Prostate gland (tissue), 2 donors: ENCODE data around the gene TPSG1. TPM values are rescaled to one million over a fixed set of nuclear protein-coding genes. Genes with fewer than 3 reads are reported as not detected.

Source experiments
- DNase-seq: peaks from one replicate; pipeline ENCODE4 v3.0.0-alpha.2; 2019; ENCODE audit warnings: low spot score
- H3K27ac ChIP-seq, 2 donors: fragments of 200-600 bp; sonication (generic); 2 replicates each; pipeline ENCODE4 v1.5.1; 2017 to 2019
- H3K27me3 ChIP-seq: fragments of 200-600 bp; sonication (generic); replicated peaks from 2 replicates; pipeline ENCODE4 v1.5.1; 2019; ENCODE audit not compliant: insufficient read depth
- H3K36me3 ChIP-seq, 2 donors: fragments of 200-600 bp; sonication (generic); 1 replicate in 1 of 2; 2 replicates in 1 of 2; pipeline versions ENCODE4 v1.5.1 to v1.8.1; 2017 to 2019
- H3K4me1 ChIP-seq: fragments of 200-600 bp; sonication (generic); replicated peaks from 2 replicates; pipeline ENCODE4 v1.5.1; 2019
- H3K4me3 ChIP-seq, 2 donors: fragments of 200-600 bp; sonication (generic); 2 replicates each; pipeline ENCODE4 v1.5.1; 2017 to 2019
- H3K9me3 ChIP-seq: fragments of 200-600 bp; sonication (generic); 2 replicates; pipeline ENCODE4 v1.5.1; 2017
- POLR2A ChIP-seq: fragments of 450-650 bp; IDR thresholded peaks from one replicate; pipeline ENCODE4 v1.6.1; 2016; ENCODE audit warnings: antibody characterized with exemption, mild to moderate bottlenecking
- POLR2AphosphoS5 ChIP-seq: sonication (generic); formaldehyde crosslinking; IDR thresholded peaks from one replicate; pipeline ENCODE4 v1.6.1; 2017; ENCODE audit warnings: antibody characterized with exemption
- WGBS: methylation state at CpG from one replicate; pipeline ENCODE4 v1.1.5; 2018; 5-methylcytosine and 5-hydroxymethylcytosine counted together
- intact Hi-C: fragments of 100-400 bp; cut with DNase I; formaldehyde crosslinking; loops from one replicate; pipeline ENCODE4 v1.14.2; 2022
- total RNA-seq, 2 donors: library from RNA; depleted of rRNA; stranded (reverse); fragments of >200 nt; gene quantifications; one replicate each; pipeline ENCODE4 v1.1.0, GENCODE V29; 2016
- TF ChIP-seq, protein P1 (sequence below), 4 experiments: fragments of 200-600 bp in 2 of 4; fragments of 450-650 bp in 2 of 4; sonication (generic) in 2 of 4; IDR thresholded peaks; 1 replicate in 3 of 4; 2 replicates in 1 of 4; pipeline ENCODE4 v1.5.1; 2016 to 2019; ENCODE audit warnings: antibody characterized with exemption in 4 of 4, mild to moderate bottlenecking in 2 of 4, moderate library complexity in 2 of 4

Gene TPSG1
- total RNA-seq, 2 donors from 2014 or later, result not detected

DNA sequence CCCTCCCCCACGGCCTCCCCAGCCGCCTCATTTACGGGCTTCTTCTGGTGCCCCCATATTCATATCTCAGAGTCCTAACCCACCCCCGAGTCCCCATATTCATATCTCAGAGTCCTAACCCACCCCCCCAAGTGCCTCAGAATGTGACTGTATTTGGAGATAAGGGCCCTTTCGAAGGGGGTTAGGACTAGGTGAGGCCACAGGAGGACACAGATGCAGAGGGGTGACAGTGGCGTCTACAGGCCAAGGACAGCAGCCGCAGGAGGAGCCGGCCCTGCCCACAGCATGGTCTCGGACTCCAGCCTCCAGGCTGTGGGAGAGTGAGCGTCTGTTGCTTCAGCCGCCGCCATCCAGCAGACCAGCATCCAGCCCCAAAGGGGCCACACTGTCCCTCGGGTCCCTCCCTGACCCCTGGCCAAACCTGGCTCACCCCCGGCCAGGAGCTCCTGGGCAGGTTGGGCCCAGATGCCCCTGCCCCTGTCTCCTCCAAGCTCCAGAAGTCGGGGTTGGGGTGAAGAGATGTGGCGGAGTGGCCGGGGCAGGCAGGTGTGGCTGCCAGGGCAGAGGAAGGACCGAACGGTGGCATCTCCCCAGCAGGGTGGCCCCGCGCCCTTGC lies 46.7 kb downstream of the TPSG1 start:
- Histone ChIP-seq H3K4me3 (no peak overlapping the region), H3K27me3 (no peaks in the 10 kb centered on the region), H3K36me3 (no peaks in the 10 kb centered on the region), H3K4me1 (no peaks in the 10 kb centered on the region), H3K9me3 (no peaks in the 10 kb centered on the region), H3K27ac (no peak overlapping the region)
- TF ChIP-seq POLR2A (no peak), POLR2AphosphoS5 (no peak)
- TF ChIP-seq, protein P1, sequence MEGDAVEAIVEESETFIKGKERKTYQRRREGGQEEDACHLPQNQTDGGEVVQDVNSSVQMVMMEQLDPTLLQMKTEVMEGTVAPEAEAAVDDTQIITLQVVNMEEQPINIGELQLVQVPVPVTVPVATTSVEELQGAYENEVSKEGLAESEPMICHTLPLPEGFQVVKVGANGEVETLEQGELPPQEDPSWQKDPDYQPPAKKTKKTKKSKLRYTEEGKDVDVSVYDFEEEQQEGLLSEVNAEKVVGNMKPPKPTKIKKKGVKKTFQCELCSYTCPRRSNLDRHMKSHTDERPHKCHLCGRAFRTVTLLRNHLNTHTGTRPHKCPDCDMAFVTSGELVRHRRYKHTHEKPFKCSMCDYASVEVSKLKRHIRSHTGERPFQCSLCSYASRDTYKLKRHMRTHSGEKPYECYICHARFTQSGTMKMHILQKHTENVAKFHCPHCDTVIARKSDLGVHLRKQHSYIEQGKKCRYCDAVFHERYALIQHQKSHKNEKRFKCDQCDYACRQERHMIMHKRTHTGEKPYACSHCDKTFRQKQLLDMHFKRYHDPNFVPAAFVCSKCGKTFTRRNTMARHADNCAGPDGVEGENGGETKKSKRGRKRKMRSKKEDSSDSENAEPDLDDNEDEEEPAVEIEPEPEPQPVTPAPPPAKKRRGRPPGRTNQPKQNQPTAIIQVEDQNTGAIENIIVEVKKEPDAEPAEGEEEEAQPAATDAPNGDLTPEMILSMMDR (IDR thresholded peaks at IDR 0.05), result no peak
- intact Hi-C loops, result no loop called here
- DNase-seq, result no peak
- 86% methylated on average over 14 of the region's 21 CpGs for WGBS

DNA sequence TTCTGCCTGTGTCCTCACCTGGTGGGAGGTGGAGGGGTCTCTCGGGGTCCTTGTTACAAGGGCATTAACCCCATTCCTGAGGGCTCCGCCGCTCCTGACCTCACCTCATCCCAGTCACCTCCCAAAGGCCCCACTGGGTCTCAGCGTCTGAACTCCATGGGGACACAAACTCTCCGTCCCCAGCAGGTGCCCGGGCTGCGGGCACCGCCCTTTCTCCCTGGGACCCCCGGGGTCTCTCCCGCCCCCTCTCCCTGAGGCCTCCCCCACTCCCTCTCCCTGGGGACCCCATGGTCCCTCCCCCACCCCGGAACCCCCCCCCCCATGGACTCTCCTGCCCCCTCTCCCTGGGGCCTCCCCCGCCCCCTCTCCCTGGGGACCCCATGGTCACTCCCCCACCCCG lies 47.3 kb downstream of the TPSG1 start:
- no peak for TF ChIP-seq POLR2AphosphoS5
- TF ChIP-seq POLR2A, result no peak
- TF ChIP-seq, protein P1 (IDR thresholded peaks at IDR 0.05), result no peak
- intact Hi-C loops, result no loop called here
- no peaks in the 10 kb centered on the region for H3K9me3 ChIP-seq
- no peak overlapping the region for H3K27ac ChIP-seq
- no peak overlapping the region for H3K4me3 ChIP-seq
- no peaks in the 10 kb centered on the region for H3K4me1 ChIP-seq
- H3K36me3 ChIP-seq, result no peaks in the 10 kb centered on the region
- DNase-seq, result no peak
- 87% methylated on average over 13 of the region's 13 CpGs for WGBS
- no peaks in the 10 kb centered on the region for H3K27me3 ChIP-seq

DNA sequence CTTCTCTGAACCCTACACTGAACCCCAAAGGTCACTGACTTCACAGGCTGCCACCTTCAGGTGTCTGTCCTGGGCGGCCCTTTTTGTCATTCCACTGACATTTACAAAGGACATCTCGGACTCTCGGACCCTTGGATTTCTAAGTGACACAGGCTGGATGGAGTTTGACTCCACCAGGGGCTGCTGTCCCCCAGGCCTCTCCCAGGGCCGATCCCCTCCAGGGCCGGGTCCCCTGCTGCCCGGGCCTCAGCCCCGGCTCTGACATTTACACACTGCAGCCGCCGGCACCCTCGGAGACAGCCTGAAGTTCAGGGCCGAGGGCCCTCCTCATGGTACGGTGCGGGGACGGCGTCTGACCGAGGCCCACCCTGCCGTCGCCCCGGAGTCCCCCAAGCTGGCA lies 48.0 kb downstream of the TPSG1 start:
- WGBS, result 79% methylated on average over 19 of the region's 19 CpGs
- no peak overlapping the region for H3K27ac ChIP-seq

DNA sequence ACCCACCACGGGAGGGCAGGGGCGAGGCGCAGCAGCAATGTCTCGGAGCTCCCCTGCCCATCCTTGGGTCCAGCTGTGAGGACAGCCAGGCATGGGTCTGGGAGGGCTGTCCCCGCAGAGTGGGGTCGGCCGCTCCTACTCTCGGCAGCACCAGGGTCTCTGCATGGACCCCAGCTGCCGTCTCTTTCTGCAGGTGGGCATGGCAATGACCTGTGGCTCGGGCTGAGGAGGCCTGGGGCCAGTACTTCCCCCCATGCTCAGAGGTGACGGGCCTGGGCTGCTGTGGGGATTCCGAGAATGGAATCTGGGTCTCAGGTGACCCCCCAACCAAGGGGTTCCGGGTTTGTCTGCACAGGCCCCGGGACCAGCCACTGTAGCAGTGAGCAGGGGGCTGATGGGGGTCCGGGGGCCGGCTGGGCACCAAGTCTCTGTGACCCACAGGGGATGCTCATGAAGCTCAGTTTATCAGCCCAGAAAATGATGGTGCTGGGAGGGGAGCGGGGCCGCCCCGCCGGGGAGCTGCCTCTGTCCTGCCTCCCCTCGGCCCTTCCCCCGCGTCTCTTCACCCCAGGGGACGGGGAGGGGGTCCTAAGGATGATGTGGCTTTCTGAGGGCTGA lies 48.7 kb downstream of the TPSG1 start:
- intact Hi-C loops, result no loop called here
- Histone ChIP-seq H3K36me3 (no peaks in the 10 kb centered on the region), H3K4me3 (no peak overlapping the region), H3K9me3 (no peaks in the 10 kb centered on the region), H3K27ac (no peak overlapping the region), H3K4me1 (no peaks in the 10 kb centered on the region), H3K27me3 (no peaks in the 10 kb centered on the region)
- 84% methylated on average over 23 of the region's 24 CpGs for WGBS
- TF ChIP-seq POLR2AphosphoS5 (no peak), POLR2A (no peak)
- TF ChIP-seq, protein P1 (IDR thresholded peaks at IDR 0.05), result no peak
- DNase-seq, result no peak

More for the DNA sequence above, 48.0 kb downstream of the TPSG1 start:
- Histone ChIP-seq H3K9me3 (no peaks in the 10 kb centered on the region), H3K36me3 (no peaks in the 10 kb centered on the region), H3K4me1 (no peaks in the 10 kb centered on the region), H3K4me3 (no peak overlapping the region), H3K27me3 (no peaks in the 10 kb centered on the region)
- intact Hi-C loops, result no loop called here
- no peak for DNase-seq
- TF ChIP-seq, protein P1 (IDR thresholded peaks at IDR 0.05), result no peak
- TF ChIP-seq POLR2AphosphoS5 (no peak), POLR2A (no peak)
